IPS DF 6.9 (cell line): ENCODE data around the gene RGS7.

Experiments used
- DNase-seq: peaks from one replicate; pipeline ENCODE4 v3.0.0-alpha.2; 2013; ENCODE audit warnings: low read depth, low spot score
- H3K27ac ChIP-seq: one replicate; pipeline ENCODE4 v1.5.1; 2013; ENCODE audit warnings: low read length, control low read depth
- H3K27me3 ChIP-seq: 2 replicates; pipeline ENCODE4 v1.6.1; 2013; ENCODE audit warnings: mild to moderate bottlenecking, low read length; ENCODE audit not compliant: control insufficient read depth, insufficient read depth
- H3K36me3 ChIP-seq: 2 replicates; pipeline ENCODE4 v1.6.1; 2013; ENCODE audit warnings: low read length; ENCODE audit not compliant: control insufficient read depth, insufficient read depth
- H3K4me1 ChIP-seq: 2 replicates; pipeline ENCODE4 v1.6.1; 2013; ENCODE audit warnings: low read length; ENCODE audit not compliant: control insufficient read depth, insufficient read depth
- H3K4me3 ChIP-seq: 2 replicates; pipeline ENCODE4 v1.5.1; 2013; ENCODE audit warnings: mild to moderate bottlenecking, low read length
- H3K9me3 ChIP-seq: 2 replicates; pipeline ENCODE4 v1.6.1; 2013; ENCODE audit warnings: low read length, inconsistent platforms; ENCODE audit not compliant: control insufficient read depth, insufficient read depth
- WGBS: extraction: QIAGEN DNeasy Blood & Tissue Kit; methylation state at CpG from one replicate; pipeline ENCODE4 v1.1.7; 2013; ENCODE audit warnings: mixed read lengths, missing lambda C conversion rate; ENCODE audit not compliant: insufficient read length, insufficient coverage; 5-methylcytosine and 5-hydroxymethylcytosine counted together

Gene RGS7

GRCh38 chr1:241129207-241129960, 227.6 kb downstream of the RGS7 start:
- Histone ChIP-seq H3K4me1 (no peaks in the 10 kb centered on the region), H3K27me3 (no peaks in the 10 kb centered on the region), H3K4me3 (no peak overlapping the region), H3K36me3 (no peaks in the 10 kb centered on the region), H3K27ac (no peak overlapping the region), H3K9me3 (no peaks in the 10 kb centered on the region)
- WGBS, result no CpG with 5 or more reads among the region's 11 CpGs
- no peak for DNase-seq

- no CpG with 5 or more reads among the region's 2 CpGs for WGBS
- Histone ChIP-seq H3K4me3 (no peak overlapping the region), H3K27ac (no peak overlapping the region)
Observed at GRCh38 chr1:241125286-241125685, 231.7 kb downstream of the RGS7 start.

GRCh38 chr1:241118049-241118448, 239.0 kb downstream of the RGS7 start:
- Histone ChIP-seq H3K9me3 (no peaks in the 10 kb centered on the region), H3K4me1 (no peaks in the 10 kb centered on the region), H3K36me3 (no peaks in the 10 kb centered on the region), H3K4me3 (no peak overlapping the region), H3K27ac (no peak overlapping the region), H3K27me3 (no peaks in the 10 kb centered on the region)
- WGBS, result 100% methylated on average over 1 of the region's 3 CpGs
- DNase-seq, result no peak

More at GRCh38 chr1:241125286-241125685, 231.7 kb downstream of the RGS7 start:
- Histone ChIP-seq H3K4me1 (no peaks in the 10 kb centered on the region), H3K9me3 (no peaks in the 10 kb centered on the region), H3K36me3 (no peaks in the 10 kb centered on the region), H3K27me3 (no peaks in the 10 kb centered on the region)
- no peak for DNase-seq

- WGBS, result no CpG with 5 or more reads among the region's 5 CpGs
- Histone ChIP-seq H3K27me3 (no peaks in the 10 kb centered on the region), H3K4me3 (no peak overlapping the region), H3K9me3 (no peaks in the 10 kb centered on the region), H3K27ac (no peak overlapping the region), H3K36me3 (no peaks in the 10 kb centered on the region), H3K4me1 (no peaks in the 10 kb centered on the region)
- DNase-seq, result no peak
Observed at GRCh38 chr1:241115784-241116183, 241.2 kb downstream of the RGS7 start.

DNA sequence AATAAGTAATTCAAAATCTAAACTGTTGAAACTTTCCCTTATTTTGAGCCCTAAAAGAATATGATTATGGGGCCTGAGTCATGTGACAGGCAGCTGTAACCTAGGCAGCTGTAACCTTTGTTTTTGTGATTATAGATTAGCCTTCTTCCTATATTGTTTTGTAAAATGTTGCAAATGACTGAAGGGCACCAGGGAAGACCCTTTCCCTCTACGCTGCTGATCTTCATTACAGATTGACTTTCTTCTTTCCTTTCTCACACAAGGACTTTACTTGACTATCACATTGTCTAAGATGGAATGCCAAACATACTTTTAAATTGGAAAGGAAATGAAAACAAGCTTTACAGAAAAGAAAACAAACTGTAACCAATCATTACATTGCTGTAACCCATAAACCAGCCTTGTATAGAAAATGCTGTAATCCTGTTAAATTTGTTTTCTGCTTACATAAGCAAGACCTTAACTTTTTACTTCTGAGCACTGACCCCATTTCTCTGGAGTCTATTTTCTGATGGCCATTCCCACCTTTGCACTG, 242.2 kb downstream of the RGS7 start:
- no peak overlapping the region for H3K4me3 ChIP-seq
- no peak overlapping the region for H3K27ac ChIP-seq
- DNase-seq, result no peak
- H3K9me3 ChIP-seq, result no peaks in the 10 kb centered on the region
- H3K4me1 ChIP-seq, result no peaks in the 10 kb centered on the region
- H3K27me3 ChIP-seq, result no peaks in the 10 kb centered on the region
- no CpG with 5 or more reads among the region's 1 CpG for WGBS
- no peaks in the 10 kb centered on the region for H3K36me3 ChIP-seq

DNA sequence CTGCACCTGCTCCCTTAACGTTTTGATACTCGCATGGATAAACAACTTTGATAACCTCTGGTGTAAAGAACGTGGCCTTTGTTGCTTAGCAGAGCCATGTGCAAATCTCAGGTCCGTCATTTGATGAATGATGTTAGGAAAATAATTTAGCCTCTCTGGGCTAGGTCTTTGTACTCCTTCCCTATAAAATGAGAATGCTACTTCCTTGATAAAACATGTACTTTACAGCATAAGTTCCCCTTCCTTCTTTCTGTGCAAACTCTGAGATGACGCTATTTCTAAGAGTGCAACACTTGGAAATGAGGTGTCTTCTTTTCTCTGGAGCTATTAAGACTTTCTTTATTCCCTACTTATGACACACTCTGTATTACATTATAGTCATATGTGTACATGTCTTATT, 243.4 kb downstream of the RGS7 start:
- Histone ChIP-seq H3K27me3 (no peaks in the 10 kb centered on the region), H3K9me3 (no peaks in the 10 kb centered on the region), H3K4me3 (no peak overlapping the region), H3K27ac (no peak overlapping the region), H3K36me3 (no peaks in the 10 kb centered on the region), H3K4me1 (no peaks in the 10 kb centered on the region; the same call in 1 of the 2 replicates)
- no peak for DNase-seq
- no CpG with 5 or more reads among the region's 5 CpGs for WGBS

DNA sequence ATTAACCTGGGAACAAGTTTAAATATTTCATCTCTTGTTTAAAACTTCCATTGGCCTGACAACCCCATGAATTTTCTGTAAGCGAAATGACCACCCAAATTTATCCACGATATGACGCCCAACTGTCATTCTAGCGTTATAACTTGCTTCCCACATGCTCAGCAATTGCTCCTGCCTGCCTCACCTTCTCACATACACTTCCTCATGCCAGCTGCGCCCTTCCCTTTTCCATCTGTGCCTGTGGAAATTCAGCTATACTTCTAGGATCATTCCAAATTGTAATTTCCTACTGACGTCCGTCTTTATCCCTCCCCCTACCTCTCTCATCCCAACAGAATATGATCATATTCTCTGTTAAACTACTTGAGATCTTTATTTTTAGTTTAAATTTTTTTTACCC, 248.0 kb downstream of the RGS7 start:
- Histone ChIP-seq H3K4me1 (no peaks in the 10 kb centered on the region; the same call in 1 of the 2 replicates), H3K36me3 (no peaks in the 10 kb centered on the region), H3K4me3 (no peak overlapping the region), H3K9me3 (no peaks in the 10 kb centered on the region), H3K27ac (no peak overlapping the region), H3K27me3 (no peaks in the 10 kb centered on the region)
- WGBS, result no CpG with 5 or more reads among the region's 7 CpGs
- DNase-seq, result no peak

DNA sequence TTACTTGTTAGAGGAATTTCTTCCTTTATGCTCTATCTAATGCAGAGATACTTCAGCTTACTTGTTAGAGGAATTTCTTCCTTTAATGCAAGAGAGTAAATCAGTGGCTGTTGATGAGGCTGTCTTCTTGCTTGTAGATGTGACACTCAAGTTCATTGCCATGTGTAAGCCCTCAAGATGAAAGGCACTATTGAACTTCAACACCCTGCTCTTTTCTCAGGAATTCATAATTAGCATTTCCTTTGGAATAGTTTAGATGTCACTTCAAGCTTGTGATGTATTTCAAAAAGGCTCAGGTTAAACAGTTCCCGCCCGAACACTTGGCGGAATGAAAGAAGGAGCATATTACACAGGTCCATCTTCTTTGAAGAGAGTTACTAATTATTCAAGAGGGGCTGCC, 251.9 kb downstream of the RGS7 start:
- no peak overlapping the region for H3K27ac ChIP-seq
- no peak for DNase-seq
- no peaks in the 10 kb centered on the region for H3K36me3 ChIP-seq
- no peaks in the 10 kb centered on the region; the same call in 1 of the 2 replicates for H3K4me1 ChIP-seq
- no CpG with 5 or more reads among the region's 3 CpGs for WGBS
- H3K9me3 ChIP-seq, result no peaks in the 10 kb centered on the region
- H3K27me3 ChIP-seq, result no peaks in the 10 kb centered on the region
- H3K4me3 ChIP-seq, result no peak overlapping the region

DNA sequence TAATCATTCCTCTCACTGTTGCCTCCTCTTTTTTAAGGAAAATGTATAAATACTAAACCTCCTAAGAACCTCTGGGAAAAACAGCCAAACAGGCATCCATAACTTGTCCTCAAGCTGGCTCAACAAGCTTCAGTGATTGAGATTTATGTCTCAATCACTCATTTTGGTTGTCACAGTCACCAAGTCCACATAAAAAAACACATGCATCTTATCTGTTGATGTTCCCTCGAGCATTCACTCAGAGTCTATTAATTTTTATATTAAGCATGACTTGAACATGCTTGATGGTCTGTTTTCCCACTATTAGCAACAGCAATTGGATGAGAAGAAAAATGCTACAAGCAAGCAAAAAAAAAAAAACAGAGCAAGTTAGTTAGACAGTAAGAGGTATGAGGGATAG, 254.3 kb downstream of the RGS7 start:
- no peak overlapping the region for H3K4me3 ChIP-seq
- no peaks in the 10 kb centered on the region for H3K9me3 ChIP-seq
- no CpG with 5 or more reads among the region's 1 CpG for WGBS
- no peak for DNase-seq
- H3K27ac ChIP-seq, result no peak overlapping the region
- no peaks in the 10 kb centered on the region for H3K4me1 ChIP-seq
- H3K36me3 ChIP-seq, result no peaks in the 10 kb centered on the region
- no peaks in the 10 kb centered on the region for H3K27me3 ChIP-seq

DNA sequence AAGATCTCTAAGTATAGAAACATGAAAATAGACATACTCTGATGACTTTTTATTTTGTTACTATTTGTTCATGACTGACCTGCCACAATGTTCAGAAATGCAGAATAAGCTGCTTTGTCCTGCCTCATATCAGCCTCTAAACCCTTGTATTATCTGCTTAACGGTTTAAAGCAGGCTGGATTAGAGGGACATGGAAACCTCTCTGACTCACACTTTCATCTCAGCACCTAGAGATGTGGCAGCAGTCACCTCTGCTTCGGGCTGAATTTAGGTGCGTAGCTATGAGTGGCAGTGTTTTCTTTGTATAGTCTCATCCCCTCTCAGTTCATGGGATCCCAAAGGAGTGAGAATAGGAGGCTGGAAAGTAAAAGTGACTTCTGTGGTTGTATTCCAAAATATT, 255.4 kb downstream of the RGS7 start:
- H3K4me1 ChIP-seq, result 0 out of 2 replicates have a peak, but pooled peaks cover 1% of the 10 kb centered on the region
- no CpG with 5 or more reads among the region's 3 CpGs for WGBS
- no peaks in the 10 kb centered on the region for H3K27me3 ChIP-seq
- no peak for DNase-seq
- H3K9me3 ChIP-seq, result no peaks in the 10 kb centered on the region
- no peaks in the 10 kb centered on the region for H3K36me3 ChIP-seq
- no peak overlapping the region for H3K27ac ChIP-seq
- no peak overlapping the region for H3K4me3 ChIP-seq

GRCh38 chr1:241097479-241097878, 259.5 kb downstream of the RGS7 start:
- no peak overlapping the region for H3K27ac ChIP-seq
- H3K27me3 ChIP-seq, result no peaks in the 10 kb centered on the region
- no CpG with 5 or more reads among the region's 5 CpGs for WGBS
- no peaks in the 10 kb centered on the region for H3K9me3 ChIP-seq
- H3K4me1 ChIP-seq, result 0 out of 2 replicates have a peak, but pooled peaks cover 1% of the 10 kb centered on the region
- H3K36me3 ChIP-seq, result no peaks in the 10 kb centered on the region
- DNase-seq, result no peak
- no peak overlapping the region for H3K4me3 ChIP-seq
